Endothelial cell (in vitro differentiated cells): Measurements from ENCODE around the gene PAEP. TPM values are rescaled to one million over a fixed set of nuclear protein-coding genes. Genes with fewer than 3 reads are reported as not detected.

Source experiments
- DNase-seq: peaks from one replicate; pipeline ENCODE4 v3.0.0; 2021; ENCODE audit warnings: low spot score
- H3K27ac Mint-ChIP-seq: one replicate; pipeline ENCODE4 v1.8.0; 2021; ENCODE audit warnings: mixed read lengths, inconsistent platforms; ENCODE audit not compliant: unreplicated experiment
- H3K27me3 Mint-ChIP-seq: one replicate; pipeline ENCODE4 v1.8.0; 2021; ENCODE audit warnings: mild to moderate bottlenecking, moderate library complexity, mixed read lengths, inconsistent platforms; ENCODE audit not compliant: unreplicated experiment
- H3K36me3 Mint-ChIP-seq: one replicate; pipeline ENCODE4 v1.8.0; 2021; ENCODE audit warnings: mild to moderate bottlenecking, low read depth, mixed read lengths, inconsistent platforms; ENCODE audit not compliant: unreplicated experiment
- H3K4me1 Mint-ChIP-seq: one replicate; pipeline ENCODE4 v1.8.0; 2021; ENCODE audit warnings: mild to moderate bottlenecking, mixed read lengths, inconsistent platforms; ENCODE audit not compliant: unreplicated experiment
- H3K4me3 Mint-ChIP-seq: one replicate; pipeline ENCODE4 v1.8.0; 2021; ENCODE audit warnings: mild to moderate bottlenecking, mixed read lengths, inconsistent platforms; ENCODE audit not compliant: unreplicated experiment
- H3K9me3 Mint-ChIP-seq: one replicate; pipeline ENCODE4 v1.8.0; 2021; ENCODE audit warnings: mixed read lengths, inconsistent platforms; ENCODE audit not compliant: unreplicated experiment
- total RNA-seq: library from RNA; stranded (reverse); fragmentation: NEBNext Ultra II Directional; extraction: Animal tissue kit (Norgen Biotek cat#: 25700); gene quantifications from one replicate; pipeline ENCODE4 v1.2.1, GENCODE V29; 2021; ENCODE audit not compliant: unreplicated experiment
- TF ChIP-seq, protein P1 (sequence below): fragments of 200-600 bp; sonication (generic); IDR thresholded peaks from one replicate; pipeline ENCODE4 v1.5.0; 2021; ENCODE audit warnings: antibody characterized with exemption; ENCODE audit not compliant: unreplicated experiment

Gene PAEP
- total RNA-seq, 1 donor from 2014 or later = not detected

DNA sequence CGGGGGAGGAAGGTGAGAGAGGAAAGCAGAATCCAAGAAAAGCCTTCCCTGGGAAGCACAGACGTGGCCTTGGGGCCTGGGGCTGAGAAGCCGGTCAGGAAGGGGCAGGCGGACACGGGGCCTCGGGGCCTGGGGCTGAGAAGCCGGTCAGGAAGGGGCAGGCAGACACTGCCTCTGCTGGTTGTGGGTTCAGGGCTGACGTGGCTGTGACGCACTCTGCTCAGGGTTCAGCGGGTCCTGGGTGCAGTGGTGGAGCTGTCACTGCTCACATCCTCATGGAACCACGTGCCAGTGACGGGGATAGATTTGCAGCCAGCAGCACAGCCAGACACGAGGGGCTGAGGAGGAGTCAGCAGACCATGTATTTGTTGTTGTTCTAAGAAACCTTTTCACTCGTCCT is 12.8 kb downstream of the PAEP start:
- TF ChIP-seq, protein P1, sequence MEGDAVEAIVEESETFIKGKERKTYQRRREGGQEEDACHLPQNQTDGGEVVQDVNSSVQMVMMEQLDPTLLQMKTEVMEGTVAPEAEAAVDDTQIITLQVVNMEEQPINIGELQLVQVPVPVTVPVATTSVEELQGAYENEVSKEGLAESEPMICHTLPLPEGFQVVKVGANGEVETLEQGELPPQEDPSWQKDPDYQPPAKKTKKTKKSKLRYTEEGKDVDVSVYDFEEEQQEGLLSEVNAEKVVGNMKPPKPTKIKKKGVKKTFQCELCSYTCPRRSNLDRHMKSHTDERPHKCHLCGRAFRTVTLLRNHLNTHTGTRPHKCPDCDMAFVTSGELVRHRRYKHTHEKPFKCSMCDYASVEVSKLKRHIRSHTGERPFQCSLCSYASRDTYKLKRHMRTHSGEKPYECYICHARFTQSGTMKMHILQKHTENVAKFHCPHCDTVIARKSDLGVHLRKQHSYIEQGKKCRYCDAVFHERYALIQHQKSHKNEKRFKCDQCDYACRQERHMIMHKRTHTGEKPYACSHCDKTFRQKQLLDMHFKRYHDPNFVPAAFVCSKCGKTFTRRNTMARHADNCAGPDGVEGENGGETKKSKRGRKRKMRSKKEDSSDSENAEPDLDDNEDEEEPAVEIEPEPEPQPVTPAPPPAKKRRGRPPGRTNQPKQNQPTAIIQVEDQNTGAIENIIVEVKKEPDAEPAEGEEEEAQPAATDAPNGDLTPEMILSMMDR = no peak
- H3K4me3 Mint-ChIP-seq = no peak overlapping the region
- no peaks in the 10 kb centered on the region for H3K9me3 Mint-ChIP-seq
- no peak for DNase-seq
- no peaks in the 10 kb centered on the region for H3K36me3 Mint-ChIP-seq
- no peak overlapping the region for H3K27ac Mint-ChIP-seq
- H3K27me3 Mint-ChIP-seq = peaks cover 2% of the 10 kb centered on the region
- H3K4me1 Mint-ChIP-seq = no peaks in the 10 kb centered on the region

DNA sequence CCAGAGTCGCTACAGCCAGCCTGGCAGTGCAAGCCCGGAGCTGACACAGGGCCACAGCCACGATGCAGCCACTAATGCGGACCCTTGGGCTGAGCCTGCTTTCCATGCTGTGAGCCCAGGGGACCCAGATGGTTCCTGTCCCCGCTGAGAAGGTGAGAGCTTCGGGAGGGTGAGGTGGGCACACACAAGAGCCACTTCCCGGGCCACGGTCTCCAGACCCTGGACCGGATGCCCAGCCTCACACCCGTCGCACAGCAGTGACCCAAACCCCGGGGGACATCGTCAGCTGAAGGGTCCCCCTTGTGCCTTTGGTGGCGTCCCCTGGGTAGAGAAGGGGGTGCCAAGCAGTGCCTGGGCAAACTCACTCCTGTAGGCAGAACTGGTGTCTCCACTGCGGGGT is 13.4 kb downstream of the PAEP start:
- DNase-seq = no peak
- no peak overlapping the region for H3K27ac Mint-ChIP-seq
- H3K36me3 Mint-ChIP-seq = no peaks in the 10 kb centered on the region
- peaks cover 2% of the 10 kb centered on the region for H3K27me3 Mint-ChIP-seq
- no peaks in the 10 kb centered on the region for H3K9me3 Mint-ChIP-seq
- no peaks in the 10 kb centered on the region for H3K4me1 Mint-ChIP-seq
- no peak overlapping the region for H3K4me3 Mint-ChIP-seq
- TF ChIP-seq, protein P1 = no peak

DNA sequence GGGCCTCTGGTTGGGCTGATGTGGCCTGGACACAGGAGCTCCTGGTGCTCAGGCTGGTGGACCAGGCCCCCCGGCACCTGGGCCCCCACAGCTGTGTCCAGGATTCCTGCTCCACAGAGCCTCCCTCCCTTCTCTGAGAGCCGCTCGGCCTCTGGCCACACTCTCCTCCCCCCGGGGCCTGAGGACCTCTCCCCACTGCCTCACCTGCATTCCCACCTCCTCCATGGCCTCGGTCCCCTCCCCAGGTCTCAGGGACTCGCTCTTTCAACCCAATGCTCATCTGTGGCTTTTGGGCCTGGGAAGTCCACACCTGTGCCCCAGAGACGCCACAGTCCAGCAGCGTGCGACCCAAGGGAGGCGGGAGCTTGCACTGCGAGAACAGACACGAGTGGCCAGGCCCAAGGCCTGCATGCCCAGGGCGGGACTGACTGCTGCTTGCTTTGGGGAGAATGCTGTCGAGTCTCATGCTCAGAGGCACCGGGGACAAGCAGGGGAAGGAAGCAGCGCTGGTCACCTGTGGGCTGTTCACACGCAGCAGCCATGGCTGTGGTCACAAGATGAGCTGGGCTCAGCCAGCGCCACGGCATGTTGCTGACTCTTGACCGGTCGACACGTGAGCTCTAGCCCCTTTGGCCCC is 14.6 kb downstream of the PAEP start:
- TF ChIP-seq, protein P1 = no peak
- Mint-ChIP-seq H3K36me3 (no peaks in the 10 kb centered on the region), H3K27ac (no peak overlapping the region), H3K9me3 (no peaks in the 10 kb centered on the region), H3K4me3 (no peak overlapping the region), H3K27me3 (peaks cover 2% of the 10 kb centered on the region), H3K4me1 (no peaks in the 10 kb centered on the region)
- DNase-seq = no peak

DNA sequence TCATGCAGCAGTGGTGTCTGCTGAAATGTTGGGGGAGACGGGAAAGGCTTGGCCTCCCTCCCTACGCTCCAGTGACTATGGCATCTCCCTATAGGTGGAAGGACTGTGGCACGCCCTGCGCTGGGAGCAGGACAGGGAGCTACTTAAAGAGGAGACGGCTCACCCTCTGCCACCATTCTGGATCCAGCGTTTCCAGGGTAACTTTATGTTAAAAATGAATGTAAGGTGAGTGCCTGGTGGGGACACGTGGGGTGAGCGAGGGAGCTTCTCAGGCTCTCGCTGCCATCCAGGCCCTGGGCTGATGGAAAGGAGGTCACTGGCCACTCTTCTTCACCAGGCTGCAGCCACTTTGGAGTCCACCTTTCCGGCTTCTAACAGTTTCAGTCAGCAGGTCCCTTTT is 15.7 kb downstream of the PAEP start:
- Mint-ChIP-seq H3K36me3 (peaks cover 3% of the 10 kb centered on the region), H3K9me3 (no peaks in the 10 kb centered on the region), H3K4me1 (no peaks in the 10 kb centered on the region), H3K4me3 (no peak overlapping the region), H3K27me3 (peaks cover 2% of the 10 kb centered on the region), H3K27ac (no peak overlapping the region)
- TF ChIP-seq, protein P1 = no peak
- no peak for DNase-seq

DNA sequence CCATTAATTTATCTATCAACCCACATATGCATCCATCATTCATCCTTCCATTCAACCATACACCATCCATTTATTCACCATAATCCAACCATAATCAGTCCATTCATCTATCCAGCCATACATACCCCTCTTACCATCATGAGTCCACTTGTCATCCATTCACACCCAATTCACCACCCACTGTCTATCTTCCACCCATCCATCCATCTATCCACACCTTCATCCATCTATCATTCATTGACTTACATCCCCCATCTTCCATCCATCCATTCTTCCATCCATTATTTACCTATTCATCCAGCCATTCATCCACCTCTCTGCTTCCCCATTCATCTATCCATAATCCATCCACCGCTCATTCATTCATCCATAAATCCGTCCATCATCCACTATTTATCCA is 17.8 kb downstream of the PAEP start:
- no peak overlapping the region for H3K4me3 Mint-ChIP-seq
- peaks cover 2% of the 10 kb centered on the region for H3K27me3 Mint-ChIP-seq
- no peak for DNase-seq
- H3K9me3 Mint-ChIP-seq = no peaks in the 10 kb centered on the region
- TF ChIP-seq, protein P1 = no peak
- H3K4me1 Mint-ChIP-seq = no peaks in the 10 kb centered on the region
- H3K36me3 Mint-ChIP-seq = peaks cover 3% of the 10 kb centered on the region
- no peak overlapping the region for H3K27ac Mint-ChIP-seq
